HCT116 (cell line): ENCODE results near the gene ZNF197. TPM values are rescaled to one million over a fixed set of nuclear protein-coding genes. Genes with fewer than 3 reads are reported as not detected.

Experiments used
- ATAC-seq: fragments of 200-7000 bp; cut with Tn5 transposase; 2 replicates; pipeline ENCODE4 v1.9.1; 2020; ENCODE audit warnings: mild to moderate bottlenecking, moderate library complexity
- BruUV-seq: library from RNA; stranded (reverse); fragments of 400-500 nt; replicated peaks from 2 replicates; lab custom pipeline; 2021; lab: Mats Ljungman, UMichigan
- CTCF ChIA-PET: fragments of 300-600 bp; sonication (Branson Sonifier 250); formaldehyde crosslinking; loops from one replicate; lab custom pipeline; 2021; ENCODE audit warnings: antibody characterized with exemption; lab: Charles Lee
- POLR2A ChIA-PET: fragments of 300-600, 350-600 bp; sonication (Branson Sonifier 250); formaldehyde crosslinking; loops from one replicate; lab custom pipeline; 2021; ENCODE audit warnings: antibody characterized with exemption; lab: Charles Lee
- RAD21 ChIA-PET, 2 experiments: fragments of 300-600 bp; sonication (Branson Sonifier 250); formaldehyde crosslinking; loops; one replicate each; lab custom pipeline; 2023; ENCODE audit warnings: low total read pairs in 2 of 2; ENCODE audit not compliant: uncharacterized antibody in 2 of 2, unreplicated experiment in 2 of 2, low non-redundant PET in 1 of 2; lab: Charles Lee
- DNase-seq: peaks from one replicate; pipeline ENCODE4 v3.0.0-alpha.2; 2010; ENCODE audit warnings: low read depth, low spot score
- H2AFZ ChIP-seq: fragments of 200-600 bp; shearing (Covaris generic), sonication (generic); 2 replicates; pipeline ENCODE4 v1.6.1; 2017; ENCODE audit warnings: low read depth, mixed run types, mixed read lengths, antibody characterized with exemption, low read length; ENCODE audit not compliant: poor library complexity, severe bottlenecking
- H3K27ac ChIP-seq: 2 replicates; pipeline ENCODE4 v1.5.1; 2012; ENCODE audit warnings: low read depth, low read length
- H3K27me3 ChIP-seq: fragments of 200-600 bp; sonication (generic); 2 replicates; pipeline ENCODE4 v1.6.1; 2016; ENCODE audit warnings: mixed run types, low read length, mixed read lengths; ENCODE audit not compliant: insufficient read depth
- H3K36me3 ChIP-seq, 2 experiments: fragments of 200-500 bp in 1 of 2; fragments of 200-600 bp in 1 of 2; sonication (Bioruptor generic) in 1 of 2; sonication (generic) in 1 of 2; 2 replicates each; pipeline versions ENCODE4 v1.5.1 to v1.6.1; 2014 to 2016; ENCODE audit warnings: low read length in 2 of 2, inconsistent platforms in 1 of 2, mixed read lengths in 1 of 2, mixed run types in 1 of 2; ENCODE audit not compliant: insufficient read depth in 2 of 2, control insufficient read depth in 1 of 2
- H3K4me1 ChIP-seq, 2 experiments: fragments of 200-600 bp in 1 of 2; sonication (generic) in 1 of 2; 2 replicates each; pipeline versions ENCODE4 v1.5.1 to v1.6.1; 2012 to 2017; ENCODE audit warnings: low read length in 2 of 2, inconsistent platforms in 1 of 2, mild to moderate bottlenecking in 1 of 2, mixed read lengths in 1 of 2, mixed run types in 1 of 2, moderate library complexity in 1 of 2; ENCODE audit not compliant: insufficient read depth in 2 of 2, control insufficient read depth in 1 of 2
- H3K4me2 ChIP-seq: fragments of 200-600 bp; sonication (generic); 2 replicates; pipeline ENCODE4 v1.6.1; 2017; ENCODE audit warnings: mixed run types, low read length, mixed read lengths
- H3K4me3 ChIP-seq, 2 experiments: fragments of 200-600 bp in 1 of 2; sonication (generic) in 1 of 2; replicated peaks in 1 of 2; 2 replicates each; pipeline ENCODE4 v1.5.1; 2011 to 2016; ENCODE audit warnings: low read length in 2 of 2, control low read depth in 1 of 2, low read depth in 1 of 2, mild to moderate bottlenecking in 1 of 2, mixed read lengths in 1 of 2, mixed run types in 1 of 2
- H3K79me2 ChIP-seq: fragments of 200-600 bp; sonication (generic); 2 replicates; pipeline ENCODE4 v1.6.1; 2017; ENCODE audit warnings: mild to moderate bottlenecking, mixed run types, low read length, moderate library complexity, mixed read lengths; ENCODE audit not compliant: insufficient read depth
- H3K9ac ChIP-seq: fragments of 200-600 bp; sonication (generic); 2 replicates; pipeline ENCODE4 v1.6.1; 2016; ENCODE audit warnings: low read length, mixed read lengths
- H3K9me2 ChIP-seq: fragments of 200-600 bp; sonication (generic), shearing (Covaris generic); 2 replicates; pipeline ENCODE4 v1.6.1; 2017; ENCODE audit warnings: mixed run types, mild to moderate bottlenecking, moderate library complexity; ENCODE audit not compliant: insufficient read depth
- H3K9me3 ChIP-seq, 2 experiments: fragments of 200-500 bp in 1 of 2; fragments of 200-600 bp in 1 of 2; sonication (Bioruptor generic) in 1 of 2; sonication (generic) in 1 of 2; 2 replicates each; pipeline ENCODE4 v1.6.1; 2014 to 2017; ENCODE audit warnings: low read length in 2 of 2, mixed read lengths in 2 of 2, inconsistent platforms in 1 of 2, low read depth in 1 of 2, mild to moderate bottlenecking in 1 of 2, mixed run types in 1 of 2, moderate library complexity in 1 of 2; ENCODE audit not compliant: control insufficient read depth in 1 of 2, insufficient read depth in 1 of 2
- H4K20me1 ChIP-seq: fragments of 200-600 bp; sonication (generic), shearing (Covaris generic); 2 replicates; pipeline ENCODE4 v1.6.1; 2017; ENCODE audit warnings: mixed run types, mild to moderate bottlenecking, moderate library complexity; ENCODE audit not compliant: insufficient read depth
- CBX3 ChIP-seq: IDR thresholded peaks from 2 replicates; pipeline ENCODE4 v1.6.1; 2012; ENCODE audit warnings: low read depth
- CEBPB ChIP-seq: IDR thresholded peaks from 2 replicates; pipeline ENCODE4 v1.6.1; 2012; ENCODE audit warnings: low read depth
- EGR1 ChIP-seq: IDR thresholded peaks from 2 replicates; pipeline ENCODE4 v1.6.1; 2012; ENCODE audit warnings: low read depth
- FOSL1 ChIP-seq: IDR thresholded peaks from 2 replicates; pipeline ENCODE4 v1.6.1; 2012; ENCODE audit warnings: low read depth
- MAX ChIP-seq: IDR thresholded peaks from 2 replicates; pipeline ENCODE4 v1.6.1; 2012
- POLR2A ChIP-seq: IDR thresholded peaks from 2 replicates; pipeline ENCODE4 v1.7.0; 2011; ENCODE audit warnings: borderline replicate concordance; ENCODE audit not compliant: insufficient read depth, insufficient read length; ENCODE audit errors: extremely low read depth
- REST ChIP-seq: IDR thresholded peaks from 2 replicates; pipeline ENCODE4 v1.6.1; 2012; ENCODE audit warnings: low read depth
- SRF ChIP-seq: IDR thresholded peaks from 2 replicates; pipeline ENCODE4 v1.6.1; 2012; ENCODE audit warnings: low read depth
- ZFX ChIP-seq: fragments of 450-650 bp; IDR thresholded peaks from 2 replicates; pipeline ENCODE4 v1.6.1; 2017
- intact Hi-C: fragments of 100-400 bp; cut with micrococcal nuclease; formaldehyde crosslinking; loops from 2 replicates; pipeline ENCODE4 v1.10.0; 2022
- total RNA-seq: library from RNA; stranded (reverse); gene quantifications from one replicate; pipeline ENCODE4 v1.2.1, GENCODE V29; 2021; ENCODE audit not compliant: unreplicated experiment
- TF ChIP-seq, protein P1 (sequence below): IDR thresholded peaks from 2 replicates; pipeline ENCODE4 v1.6.1; 2012

The ZNF197 gene
- total RNA-seq, 1 experiment from 2014 or later, result 16.5 TPM

GRCh38 chr3:44596621-44597020, 28.2 kb upstream of the ZNF197 start (continued):
- TF ChIP-seq EGR1 (no peak), REST (no peak), CEBPB (no peak), MAX (no peak), SRF (no peak)
- TF ChIP-seq, protein P1, sequence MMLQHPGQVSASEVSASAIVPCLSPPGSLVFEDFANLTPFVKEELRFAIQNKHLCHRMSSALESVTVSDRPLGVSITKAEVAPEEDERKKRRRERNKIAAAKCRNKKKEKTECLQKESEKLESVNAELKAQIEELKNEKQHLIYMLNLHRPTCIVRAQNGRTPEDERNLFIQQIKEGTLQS, result no peak

DNA sequence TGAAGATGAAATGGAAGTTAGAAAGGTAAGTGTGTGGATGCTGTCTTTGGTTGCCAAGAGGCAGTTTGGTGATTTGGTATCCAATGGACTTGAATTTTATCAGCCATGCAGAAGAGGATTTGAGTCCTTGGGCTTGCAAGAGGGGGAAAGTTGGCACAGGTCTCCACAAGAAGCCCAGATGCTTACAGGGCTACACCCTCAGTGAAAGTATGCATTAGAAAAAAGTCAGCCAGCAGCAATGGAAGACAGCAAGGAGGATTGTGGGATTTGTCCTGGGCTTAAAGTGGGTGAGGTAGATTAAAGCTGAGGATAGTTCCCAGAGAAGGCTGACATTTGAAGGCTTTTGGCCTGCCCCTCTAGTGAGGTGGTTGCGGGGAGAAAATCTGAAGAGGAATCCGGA, 23.1 kb upstream of the ZNF197 start:
- ChIA-PET CTCF (no interaction called here), POLR2A (no interaction called here)
- Histone ChIP-seq H3K4me1 (no peaks in the 10 kb centered on the region), H3K9me2 (no peaks in the 10 kb centered on the region), H3K9me3 (no peaks in the 10 kb centered on the region), H3K79me2 (no peaks in the 10 kb centered on the region), H3K4me3 (no peak overlapping the region), H4K20me1 (no peaks in the 10 kb centered on the region), H3K9ac (no peak overlapping the region), H3K36me3 (no peaks in the 10 kb centered on the region)
- no peak for DNase-seq
- no TSS peak for BruUV-seq
- ATAC-seq, result no peak
- TF ChIP-seq POLR2A (no peak), CBX3 (no peak), ZFX (no peak), FOSL1 (no peak)
- TF ChIP-seq, all 23 proteins: peak for 0
- no peaks in the 10 kb centered on the region for H3K27me3 ChIP-seq
- intact Hi-C loops, result no loop called here
- RAD21 ChIA-PET, result no interaction called here
- no peak overlapping the region for H2AFZ ChIP-seq
- no peak overlapping the region for H3K4me2 ChIP-seq
- no peak overlapping the region for H3K27ac ChIP-seq
